T-helper 1 cell treated with Interleukin-12 subunit alpha and Interleukin-12 subunit beta and Interleukin-4 antibody, amounts not matched to agents 30 μg/mL and 1 μg/mL, for 36 hours (primary cell): ENCODE results near the gene SUSD6.
"Not testable (repeated sequence)": the region's sequence is repeated elsewhere in the genome, so short reads cannot be mapped to it uniquely, and the experiment has no call there.

Source experiments
- H3K27ac Mint-ChIP-seq: one replicate; pipeline ENCODE4 v1.8.0; 2021; ENCODE audit warnings: mild to moderate bottlenecking, mixed read lengths
- H3K27me3 Mint-ChIP-seq: one replicate; pipeline ENCODE4 v1.8.0; 2021; ENCODE audit warnings: low read depth, mixed read lengths
- H3K36me3 Mint-ChIP-seq: one replicate; pipeline ENCODE4 v1.8.0; 2021; ENCODE audit warnings: low read depth, mixed read lengths
- H3K4me1 Mint-ChIP-seq: one replicate; pipeline ENCODE4 v1.8.0; 2021; ENCODE audit warnings: low read depth, mixed read lengths
- H3K4me3 Mint-ChIP-seq: one replicate; pipeline ENCODE4 v1.8.0; 2021; ENCODE audit warnings: mild to moderate bottlenecking, moderate library complexity, mixed read lengths
- H3K9me3 Mint-ChIP-seq: one replicate; pipeline ENCODE4 v1.8.0; 2021; ENCODE audit warnings: mixed read lengths

SUSD6 gene

DNA sequence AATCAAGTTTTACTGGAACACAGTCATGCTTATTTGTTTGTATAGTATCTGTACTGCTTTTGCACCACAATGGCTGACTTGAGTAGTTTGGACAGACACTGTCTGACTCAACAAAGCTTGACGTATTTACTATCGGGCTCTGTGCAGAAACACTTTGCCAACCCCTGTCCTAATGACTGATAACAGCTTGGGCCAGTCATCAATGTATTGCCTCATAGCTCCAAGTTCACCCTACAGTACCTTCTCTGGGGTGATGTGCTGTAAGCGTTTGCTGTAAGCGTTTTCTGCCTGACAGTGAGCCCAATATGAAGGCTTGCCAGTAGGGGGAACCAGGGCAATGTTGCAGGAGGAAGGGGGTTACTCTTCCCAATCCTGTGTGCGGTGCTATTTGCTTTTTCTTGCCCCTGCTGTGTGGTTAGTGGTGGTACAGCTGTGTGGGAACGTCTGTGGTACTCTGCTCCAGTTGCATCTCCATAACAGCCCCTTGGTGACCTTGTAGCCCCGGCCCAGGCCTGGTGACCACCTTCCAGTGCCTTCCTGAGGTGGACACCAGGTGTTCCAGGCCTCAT is 31.3 kb upstream of the SUSD6 start:
- H3K27ac Mint-ChIP-seq = no peak overlapping the region
- H3K4me1 Mint-ChIP-seq = no peaks in the 10 kb centered on the region
- H3K9me3 Mint-ChIP-seq = no peaks in the 10 kb centered on the region
- no peak overlapping the region for H3K4me3 Mint-ChIP-seq
- peaks cover 46% of the 10 kb centered on the region for H3K27me3 Mint-ChIP-seq
- no peaks in the 10 kb centered on the region for H3K36me3 Mint-ChIP-seq

DNA sequence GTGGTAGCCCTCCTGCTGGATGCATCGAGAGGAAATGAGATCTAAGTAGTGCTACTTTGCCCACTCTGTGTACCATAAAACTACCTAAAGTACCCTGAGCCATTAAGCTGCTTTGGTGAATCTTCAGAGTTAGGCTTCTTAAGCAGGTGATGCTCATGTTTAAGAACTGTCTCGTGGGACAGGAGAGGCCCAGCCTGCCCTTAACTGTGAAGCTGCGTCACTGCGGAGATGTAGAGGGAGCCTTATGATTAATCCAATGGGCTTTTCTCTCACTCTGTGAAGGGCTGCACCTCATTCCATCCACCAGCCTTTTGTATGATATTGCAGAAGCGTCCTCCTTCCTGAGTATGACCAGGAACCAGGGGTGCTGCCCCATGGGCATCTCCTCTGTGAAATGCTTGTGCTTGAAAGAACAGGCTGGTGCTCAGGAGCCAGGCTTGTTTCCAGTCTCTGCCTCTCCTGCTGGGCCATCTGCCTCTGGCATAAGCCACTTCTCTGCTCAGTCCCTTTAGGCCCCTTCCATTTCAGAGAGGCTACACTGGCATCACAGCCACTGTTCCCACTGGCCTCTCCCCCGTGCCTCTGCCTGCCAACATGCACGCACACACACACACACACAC is 30.0 kb upstream of the SUSD6 start:
- no peaks in the 10 kb centered on the region for H3K9me3 Mint-ChIP-seq
- peaks cover 1% of the 10 kb centered on the region for H3K4me1 Mint-ChIP-seq
- no peak overlapping the region for H3K4me3 Mint-ChIP-seq
- no peaks in the 10 kb centered on the region for H3K36me3 Mint-ChIP-seq
- no peak overlapping the region for H3K27ac Mint-ChIP-seq
- peaks cover 37% of the 10 kb centered on the region for H3K27me3 Mint-ChIP-seq

DNA sequence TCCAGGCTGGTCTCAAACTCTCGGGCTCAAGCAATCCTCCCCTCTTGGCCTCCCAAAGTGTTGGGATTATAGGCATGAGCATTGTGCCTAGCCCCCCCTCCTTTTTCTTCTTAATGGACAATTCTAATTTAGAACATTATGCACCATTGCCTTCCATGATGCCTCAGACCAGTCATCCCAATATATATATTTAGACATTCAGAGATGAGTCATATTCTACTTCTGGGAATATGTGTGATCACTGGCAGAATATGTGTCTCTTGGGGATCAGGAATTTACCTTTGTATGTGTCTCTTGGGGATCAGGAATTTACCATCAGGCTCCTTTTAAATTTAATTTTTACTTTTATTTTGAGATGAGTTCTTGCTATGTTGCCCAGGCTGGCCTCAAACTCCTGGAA is 29.2 kb upstream of the SUSD6 start:
- Mint-ChIP-seq H3K9me3 (no peaks in the 10 kb centered on the region), H3K4me1 (peaks cover 6% of the 10 kb centered on the region), H3K27ac (no peak overlapping the region), H3K4me3 (no peak overlapping the region), H3K27me3 (peaks cover 29% of the 10 kb centered on the region), H3K36me3 (no peaks in the 10 kb centered on the region)

DNA sequence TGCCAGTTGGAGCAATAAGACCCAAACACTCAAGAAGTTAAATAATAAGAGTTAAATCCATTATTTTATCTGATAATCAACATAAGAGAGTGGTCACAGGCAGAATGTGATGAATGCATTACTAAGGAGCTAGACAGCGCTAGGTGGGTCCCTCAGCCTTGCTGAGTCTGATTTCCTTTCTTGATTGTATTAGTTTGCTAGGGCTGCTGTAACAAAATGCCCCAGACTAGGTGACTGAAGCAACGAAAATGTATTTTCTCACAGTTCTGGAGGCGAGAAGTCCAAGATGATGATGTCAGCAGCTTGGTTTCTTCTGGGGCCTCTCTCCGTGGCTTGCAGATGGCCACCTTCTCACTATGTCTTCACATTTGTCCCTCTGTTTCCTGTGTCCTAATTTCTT is 28.6 kb upstream of the SUSD6 start:
- peaks cover 12% of the 10 kb centered on the region for H3K4me1 Mint-ChIP-seq
- H3K36me3 Mint-ChIP-seq = no peaks in the 10 kb centered on the region
- no peak overlapping the region for H3K4me3 Mint-ChIP-seq
- H3K9me3 Mint-ChIP-seq = no peaks in the 10 kb centered on the region
- H3K27me3 Mint-ChIP-seq = peaks cover 26% of the 10 kb centered on the region
- no peak overlapping the region for H3K27ac Mint-ChIP-seq

DNA sequence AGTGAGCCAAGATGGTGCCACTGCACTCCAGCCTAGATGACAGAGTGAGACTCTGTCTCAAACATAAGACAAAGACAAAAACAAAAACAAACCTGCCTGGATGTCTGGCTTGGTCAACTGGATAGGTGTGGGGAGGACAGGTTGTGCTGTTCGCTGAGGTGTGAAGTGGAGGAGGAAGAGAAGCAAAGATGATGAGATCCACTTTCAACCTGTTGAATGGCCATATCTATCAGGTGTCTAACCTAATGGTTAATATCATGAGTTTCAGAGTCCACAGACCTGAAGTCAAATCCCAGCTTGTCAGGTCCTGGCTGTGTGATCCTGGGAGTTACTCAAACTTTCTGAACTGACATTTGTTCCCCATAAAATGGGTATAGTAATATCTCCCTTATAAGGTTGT is 27.0 kb upstream of the SUSD6 start:
- Mint-ChIP-seq H3K27ac (no peak overlapping the region), H3K36me3 (no peaks in the 10 kb centered on the region), H3K4me3 (no peak overlapping the region), H3K9me3 (no peaks in the 10 kb centered on the region), H3K4me1 (peaks cover 13% of the 10 kb centered on the region), H3K27me3 (peaks cover 16% of the 10 kb centered on the region)

DNA sequence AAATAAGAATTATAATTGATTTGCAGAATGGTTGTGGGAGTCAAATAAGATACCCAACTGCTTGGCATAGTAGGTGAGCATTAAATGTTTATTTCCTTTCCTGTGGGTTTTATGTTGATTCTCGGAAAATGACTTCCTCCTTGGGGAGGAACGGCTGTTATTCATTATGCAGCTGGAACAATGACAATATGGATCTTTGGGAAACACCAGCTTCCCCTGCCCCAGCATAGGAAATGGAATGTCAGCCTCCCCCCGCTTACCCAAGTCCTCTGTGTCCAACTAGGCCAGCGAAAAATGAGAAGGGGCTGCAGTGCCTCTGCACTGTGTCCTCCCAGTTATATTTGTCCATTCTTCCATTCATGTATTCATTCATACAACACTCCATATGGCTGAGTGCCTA is 25.0 kb upstream of the SUSD6 start:
- Mint-ChIP-seq H3K27me3 (peaks cover 6% of the 10 kb centered on the region), H3K27ac (no peak overlapping the region), H3K4me3 (no peak overlapping the region), H3K4me1 (peaks cover 15% of the 10 kb centered on the region), H3K9me3 (no peaks in the 10 kb centered on the region), H3K36me3 (no peaks in the 10 kb centered on the region)

DNA sequence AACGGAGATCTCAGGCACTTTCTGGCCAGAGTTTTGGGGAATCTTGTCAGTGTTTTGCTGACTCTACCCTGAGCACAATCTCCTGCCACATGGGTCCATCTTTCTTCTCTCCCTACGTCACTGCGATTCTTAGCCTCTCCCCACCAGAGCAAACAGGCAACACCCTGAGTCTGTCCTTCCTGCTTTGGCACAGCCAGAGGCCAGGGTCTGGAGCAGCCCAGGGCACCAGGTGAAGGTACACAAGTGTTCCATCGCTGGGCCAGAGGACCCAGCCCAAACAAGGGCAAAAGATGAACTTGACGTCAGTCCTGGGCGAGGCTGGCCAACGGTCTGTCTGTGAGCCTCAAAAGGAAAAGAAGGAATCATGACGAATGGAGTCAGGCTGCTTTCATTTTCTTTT is 24.0 kb upstream of the SUSD6 start:
- H3K27me3 Mint-ChIP-seq = peaks cover 9% of the 10 kb centered on the region
- no peak overlapping the region for H3K4me3 Mint-ChIP-seq
- H3K4me1 Mint-ChIP-seq = peaks cover 15% of the 10 kb centered on the region
- no peaks in the 10 kb centered on the region for H3K36me3 Mint-ChIP-seq
- H3K9me3 Mint-ChIP-seq = no peaks in the 10 kb centered on the region
- H3K27ac Mint-ChIP-seq = no peak overlapping the region

DNA sequence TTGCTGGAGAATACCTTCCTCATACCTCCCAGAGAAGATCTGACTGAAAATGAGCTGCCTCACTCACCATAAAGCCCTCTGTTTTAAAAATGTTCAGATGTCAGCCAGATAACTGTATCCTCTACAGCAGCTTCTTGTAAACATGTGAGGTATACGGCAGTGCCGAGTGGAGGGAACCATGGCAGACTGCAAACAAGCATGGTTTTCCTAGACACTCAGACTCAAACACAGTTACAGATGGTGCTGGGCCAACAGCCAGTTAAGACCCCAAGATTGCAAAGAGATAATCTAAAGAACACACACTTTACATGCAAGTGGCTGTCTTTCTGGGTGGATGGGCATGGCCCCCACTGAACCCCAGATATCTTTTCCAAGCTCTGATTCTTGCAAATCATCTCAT is 20.1 kb upstream of the SUSD6 start:
- peaks cover 14% of the 10 kb centered on the region for H3K4me1 Mint-ChIP-seq

DNA sequence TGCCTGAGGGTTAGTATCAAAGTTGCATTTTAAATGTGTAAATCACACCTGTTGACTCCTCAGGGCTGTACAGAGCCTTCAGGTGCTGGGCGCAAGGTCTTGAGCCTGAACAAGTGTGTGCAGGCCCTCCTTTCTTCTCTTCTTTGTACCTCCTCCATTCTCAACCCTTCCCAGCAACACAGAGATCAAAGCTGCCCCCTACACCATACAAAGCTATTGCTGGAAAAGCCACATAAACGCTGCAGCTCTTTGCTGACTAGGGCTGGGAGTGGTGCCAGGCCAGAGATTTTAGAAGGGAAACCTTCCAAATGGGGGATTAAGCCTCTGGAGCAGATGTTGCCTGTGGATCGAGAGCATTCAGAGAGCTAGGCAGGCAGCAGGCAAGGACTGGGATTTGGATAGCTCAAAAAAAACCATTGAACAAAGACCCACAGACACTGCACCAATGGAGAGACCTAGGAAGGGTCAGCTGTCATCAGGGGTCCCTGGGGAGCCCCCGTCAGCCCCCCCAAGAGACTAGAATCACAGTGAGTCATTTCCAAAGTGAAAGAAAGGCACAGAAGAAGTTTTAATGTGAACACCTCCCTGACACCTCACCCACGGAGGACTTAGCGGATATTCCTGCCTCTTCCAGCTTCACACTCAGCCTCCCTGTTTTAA is 18.2 kb upstream of the SUSD6 start:
- Mint-ChIP-seq H3K27ac (no peak overlapping the region), H3K9me3 (no peaks in the 10 kb centered on the region), H3K4me1 (peaks cover 2% of the 10 kb centered on the region), H3K27me3 (peaks cover 13% of the 10 kb centered on the region), H3K36me3 (no peaks in the 10 kb centered on the region), H3K4me3 (no peak overlapping the region)

More for the DNA sequence above, 20.1 kb upstream of the SUSD6 start:
- no peak overlapping the region for H3K4me3 Mint-ChIP-seq
- peaks cover 13% of the 10 kb centered on the region for H3K27me3 Mint-ChIP-seq
- H3K36me3 Mint-ChIP-seq = no peaks in the 10 kb centered on the region
- no peak overlapping the region for H3K27ac Mint-ChIP-seq
- no peaks in the 10 kb centered on the region for H3K9me3 Mint-ChIP-seq

DNA sequence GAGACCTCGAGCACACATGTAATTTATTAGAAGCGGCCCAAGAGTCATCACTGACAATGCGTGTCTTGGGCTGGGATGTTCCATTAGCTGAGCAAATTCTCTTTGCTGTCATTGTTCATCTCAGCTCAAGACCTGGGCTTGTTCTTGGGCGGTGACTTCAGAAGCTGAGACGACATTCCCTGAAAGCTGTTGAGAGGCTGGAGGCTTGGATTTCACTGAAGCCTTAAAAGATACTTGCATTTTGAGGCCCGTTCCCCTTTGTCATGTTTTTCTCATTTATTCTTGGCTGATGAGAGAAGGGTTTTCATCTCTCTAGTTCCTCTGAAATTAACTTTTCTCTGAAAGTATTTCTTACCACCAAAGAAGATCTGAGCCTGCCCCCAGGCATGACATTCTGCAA is 16.6 kb upstream of the SUSD6 start:
- H3K27ac Mint-ChIP-seq = no peak overlapping the region
- peaks cover 9% of the 10 kb centered on the region for H3K27me3 Mint-ChIP-seq
- H3K4me1 Mint-ChIP-seq = no peaks in the 10 kb centered on the region
- H3K36me3 Mint-ChIP-seq = no peaks in the 10 kb centered on the region
- no peaks in the 10 kb centered on the region for H3K9me3 Mint-ChIP-seq
- H3K4me3 Mint-ChIP-seq = no peak overlapping the region

DNA sequence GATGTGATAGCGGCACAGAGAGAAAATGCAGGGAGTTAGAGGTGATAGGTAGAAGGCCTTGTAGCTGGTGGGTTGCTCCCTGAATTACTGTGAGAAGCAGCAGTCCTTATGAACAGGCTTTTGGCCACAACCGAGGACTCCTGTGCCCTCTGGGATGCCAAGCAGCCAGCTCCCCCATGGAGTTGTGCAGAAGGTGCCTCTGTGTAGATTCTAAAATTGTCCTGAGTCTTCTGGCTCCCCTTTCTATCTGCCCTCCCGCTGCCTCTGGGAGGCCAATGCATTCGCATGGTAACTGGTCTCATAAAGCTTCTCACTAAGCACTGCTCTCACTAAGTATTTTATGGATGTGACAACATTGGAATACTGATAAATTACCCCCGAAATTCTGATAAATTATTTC is 16.1 kb upstream of the SUSD6 start:
- Mint-ChIP-seq H3K4me1 (no peaks in the 10 kb centered on the region), H3K4me3 (no peak overlapping the region), H3K27me3 (peaks cover 9% of the 10 kb centered on the region), H3K36me3 (no peaks in the 10 kb centered on the region), H3K9me3 (no peaks in the 10 kb centered on the region), H3K27ac (no peak overlapping the region)

DNA sequence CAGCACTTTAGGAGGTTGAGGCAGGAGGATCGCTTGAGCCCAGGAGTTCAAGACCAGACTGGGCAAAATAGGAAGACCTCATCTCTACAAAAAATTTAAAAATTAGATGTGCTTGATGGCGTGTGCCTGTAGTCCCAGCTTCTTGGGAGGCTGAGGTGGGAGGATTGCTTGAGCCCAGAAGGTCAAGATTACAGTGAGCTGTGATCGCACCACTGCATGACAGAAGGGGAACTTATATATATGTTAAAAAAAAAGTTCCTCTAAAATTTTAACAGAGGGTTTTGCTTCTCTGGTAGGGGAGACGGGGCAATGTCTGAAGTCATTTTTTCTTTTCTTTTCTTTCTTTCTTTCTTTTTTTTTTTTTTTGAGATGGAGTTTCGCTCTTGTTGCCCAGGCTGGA is 12.0 kb upstream of the SUSD6 start:
- H3K4me1 Mint-ChIP-seq, H3K27me3 Mint-ChIP-seq, H3K4me3 Mint-ChIP-seq, H3K27ac Mint-ChIP-seq, H3K36me3 Mint-ChIP-seq, H3K9me3 Mint-ChIP-seq: not testable (repeated sequence)

DNA sequence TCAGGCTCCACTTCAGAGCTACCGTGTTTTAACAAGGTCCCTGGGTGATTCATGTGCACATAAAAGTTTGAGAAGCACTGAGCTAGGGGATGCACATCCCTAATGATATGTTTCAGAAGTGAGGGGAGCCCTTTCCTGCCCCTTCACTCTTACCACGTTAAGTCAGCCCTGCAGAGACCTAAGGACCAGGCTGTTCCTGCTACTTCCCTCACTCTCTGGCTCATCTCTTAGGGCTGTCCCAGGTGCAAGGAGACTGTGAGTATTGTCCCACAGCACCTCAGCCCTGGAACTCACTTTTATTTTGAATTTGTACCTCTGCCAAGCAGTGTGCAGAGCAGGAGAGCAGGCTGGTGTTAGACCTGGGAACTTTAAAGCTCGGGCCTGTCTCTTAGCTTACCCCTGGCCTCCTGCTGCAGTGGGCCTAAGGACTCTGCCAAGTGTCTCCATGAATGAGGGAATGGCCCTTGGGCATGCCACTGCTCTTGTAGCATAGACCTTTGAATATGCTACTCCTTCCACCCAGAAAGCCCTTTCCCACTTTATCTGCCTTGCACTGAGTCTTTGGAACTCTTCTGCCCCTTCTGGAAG is 11.0 kb upstream of the SUSD6 start:
- Mint-ChIP-seq H3K36me3 (no peaks in the 10 kb centered on the region), H3K27ac (no peak overlapping the region), H3K9me3 (no peaks in the 10 kb centered on the region), H3K4me3 (no peak overlapping the region), H3K27me3 (no peaks in the 10 kb centered on the region), H3K4me1 (peaks cover 10% of the 10 kb centered on the region)

DNA sequence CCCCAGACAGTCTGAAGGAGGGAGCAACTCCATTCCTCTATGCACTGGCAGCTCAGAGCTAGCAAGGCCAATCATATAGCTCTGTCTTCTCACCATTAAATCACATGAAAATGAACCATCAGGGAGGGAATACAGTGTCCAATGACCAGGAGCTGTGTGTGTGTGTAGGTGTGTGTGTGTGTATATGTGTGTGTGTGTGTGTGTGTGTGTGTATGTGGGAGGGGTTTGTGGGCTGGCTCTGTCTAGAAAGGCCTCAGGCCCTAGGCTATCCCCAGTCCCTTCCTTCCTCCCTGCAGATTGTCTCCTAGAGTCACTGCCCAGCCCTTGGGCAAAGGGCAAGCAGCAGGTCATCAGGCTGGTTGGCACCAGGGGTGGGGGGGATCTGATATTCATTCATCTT is 5.7 kb upstream of the SUSD6 start:
- peaks cover 33% of the 10 kb centered on the region for H3K4me1 Mint-ChIP-seq
- H3K4me3 Mint-ChIP-seq = no peak overlapping the region
- no peak overlapping the region for H3K27ac Mint-ChIP-seq
- H3K36me3 Mint-ChIP-seq = no peaks in the 10 kb centered on the region
- no peaks in the 10 kb centered on the region for H3K27me3 Mint-ChIP-seq
- H3K9me3 Mint-ChIP-seq = no peaks in the 10 kb centered on the region
